Measurements from ENCODE around the gene TSHZ2.
"Not testable (repeated sequence)": the region's sequence is repeated elsewhere in the genome, so short reads cannot be mapped to it uniquely, and the experiment has no call there.

The TSHZ2 gene

GRCh38 chr20:53346335-53346648, 374.1 kb downstream of the TSHZ2 start:
- no peaks in the 10 kb centered on the region for H3K36me3 Mint-ChIP-seq (ENCODE audit: low read depth)
- no peak overlapping the region for H3K4me3 Mint-ChIP-seq
- no peak overlapping the region for H3K27ac Mint-ChIP-seq
- H3K9me3 Mint-ChIP-seq = no peaks in the 10 kb centered on the region
- peaks cover 5% of the 10 kb centered on the region for H3K4me1 Mint-ChIP-seq (ENCODE audit: low read depth)
- no peaks in the 10 kb centered on the region for H3K27me3 Mint-ChIP-seq (ENCODE audit: low read depth)

- no peak overlapping the region for H3K4me3 Mint-ChIP-seq
- no peaks in the 10 kb centered on the region for H3K27me3 Mint-ChIP-seq (ENCODE audit: low read depth)
- peaks cover 12% of the 10 kb centered on the region for H3K9me3 Mint-ChIP-seq
- H3K36me3 Mint-ChIP-seq (ENCODE audit: low read depth) = no peaks in the 10 kb centered on the region
- peaks cover 8% of the 10 kb centered on the region for H3K4me1 Mint-ChIP-seq (ENCODE audit: low read depth)
- H3K27ac Mint-ChIP-seq = no peak overlapping the region
Measured at GRCh38 chr20:53349730-53350129, 377.6 kb downstream of the TSHZ2 start.

- Mint-ChIP-seq H3K27ac (no peak overlapping the region), H3K36me3 (ENCODE audit: low read depth) (peaks cover 7% of the 10 kb centered on the region), H3K9me3 (peaks cover 31% of the 10 kb centered on the region), H3K27me3 (ENCODE audit: low read depth) (no peaks in the 10 kb centered on the region), H3K4me3 (no peak overlapping the region), H3K4me1 (ENCODE audit: low read depth) (peaks cover 4% of the 10 kb centered on the region)
Measured at GRCh38 chr20:53352727-53353440, 380.7 kb downstream of the TSHZ2 start.

GRCh38 chr20:53354314-53354713, 382.2 kb downstream of the TSHZ2 start:
- H3K27ac Mint-ChIP-seq = no peak overlapping the region
- H3K4me1 Mint-ChIP-seq (ENCODE audit: low read depth) = peaks cover 4% of the 10 kb centered on the region
- H3K36me3 Mint-ChIP-seq (ENCODE audit: low read depth) = peaks cover 7% of the 10 kb centered on the region
- peaks cover 31% of the 10 kb centered on the region for H3K9me3 Mint-ChIP-seq
- no peaks in the 10 kb centered on the region for H3K27me3 Mint-ChIP-seq (ENCODE audit: low read depth)
- no peak overlapping the region for H3K4me3 Mint-ChIP-seq

GRCh38 chr20:53355790-53356189, 383.6 kb downstream of the TSHZ2 start:
- Mint-ChIP-seq H3K4me3 (no peak overlapping the region), H3K27me3 (ENCODE audit: low read depth) (no peaks in the 10 kb centered on the region), H3K36me3 (ENCODE audit: low read depth) (peaks cover 7% of the 10 kb centered on the region), H3K9me3 (peaks cover 31% of the 10 kb centered on the region), H3K4me1 (ENCODE audit: low read depth) (peaks cover 4% of the 10 kb centered on the region), H3K27ac (no peak overlapping the region)

- peaks cover 21% of the 10 kb centered on the region for H3K9me3 Mint-ChIP-seq
- H3K36me3 Mint-ChIP-seq (ENCODE audit: low read depth) = peaks cover 7% of the 10 kb centered on the region
- H3K27ac Mint-ChIP-seq = no peak overlapping the region
- H3K27me3 Mint-ChIP-seq (ENCODE audit: low read depth) = no peaks in the 10 kb centered on the region
- H3K4me3 Mint-ChIP-seq = no peak overlapping the region
- H3K4me1 Mint-ChIP-seq (ENCODE audit: low read depth) = no peaks in the 10 kb centered on the region
Measured at GRCh38 chr20:53359425-53359824, 387.3 kb downstream of the TSHZ2 start.

GRCh38 chr20:53360852-53361251, 388.7 kb downstream of the TSHZ2 start:
- Mint-ChIP-seq H3K9me3 (peaks cover 9% of the 10 kb centered on the region), H3K4me3 (no peak overlapping the region), H3K4me1 (ENCODE audit: low read depth) (no peaks in the 10 kb centered on the region), H3K36me3 (ENCODE audit: low read depth) (peaks cover under 1% of the 10 kb centered on the region), H3K27ac (no peak overlapping the region), H3K27me3 (ENCODE audit: low read depth) (no peaks in the 10 kb centered on the region)

GRCh38 chr20:53362736-53363135, 390.6 kb downstream of the TSHZ2 start:
- H3K4me1 Mint-ChIP-seq (ENCODE audit: low read depth) = no peaks in the 10 kb centered on the region
- H3K27ac Mint-ChIP-seq = no peak overlapping the region
- H3K4me3 Mint-ChIP-seq = no peak overlapping the region
- peaks cover 1% of the 10 kb centered on the region for H3K9me3 Mint-ChIP-seq
- H3K27me3 Mint-ChIP-seq (ENCODE audit: low read depth) = no peaks in the 10 kb centered on the region
- H3K36me3 Mint-ChIP-seq (ENCODE audit: low read depth) = no peaks in the 10 kb centered on the region

- H3K9me3 Mint-ChIP-seq = no peaks in the 10 kb centered on the region
- H3K4me3 Mint-ChIP-seq = no peak overlapping the region
- H3K27ac Mint-ChIP-seq = no peak overlapping the region
- no peaks in the 10 kb centered on the region for H3K27me3 Mint-ChIP-seq (ENCODE audit: low read depth)
- H3K36me3 Mint-ChIP-seq (ENCODE audit: low read depth) = no peaks in the 10 kb centered on the region
- H3K4me1 Mint-ChIP-seq (ENCODE audit: low read depth) = no peaks in the 10 kb centered on the region
Measured at GRCh38 chr20:53364646-53365045, 392.5 kb downstream of the TSHZ2 start.

GRCh38 chr20:53365076-53365475, 392.9 kb downstream of the TSHZ2 start:
- no peaks in the 10 kb centered on the region for H3K4me1 Mint-ChIP-seq (ENCODE audit: low read depth)
- H3K27me3 Mint-ChIP-seq (ENCODE audit: low read depth) = no peaks in the 10 kb centered on the region
- H3K27ac Mint-ChIP-seq = no peak overlapping the region
- H3K9me3 Mint-ChIP-seq = no peaks in the 10 kb centered on the region
- no peak overlapping the region for H3K4me3 Mint-ChIP-seq
- no peaks in the 10 kb centered on the region for H3K36me3 Mint-ChIP-seq (ENCODE audit: low read depth)

GRCh38 chr20:53365539-53366075, 393.4 kb downstream of the TSHZ2 start:
- Mint-ChIP-seq H3K27me3 (ENCODE audit: low read depth) (no peaks in the 10 kb centered on the region), H3K9me3 (no peaks in the 10 kb centered on the region), H3K4me3 (no peak overlapping the region), H3K27ac (no peak overlapping the region), H3K4me1 (ENCODE audit: low read depth) (peaks cover 2% of the 10 kb centered on the region), H3K36me3 (ENCODE audit: low read depth) (no peaks in the 10 kb centered on the region)

GRCh38 chr20:53366928-53367327, 394.8 kb downstream of the TSHZ2 start:
- H3K9me3 Mint-ChIP-seq; H3K4me3 Mint-ChIP-seq; H3K4me1 Mint-ChIP-seq (ENCODE audit: low read depth); H3K36me3 Mint-ChIP-seq (ENCODE audit: low read depth); H3K27me3 Mint-ChIP-seq (ENCODE audit: low read depth); H3K27ac Mint-ChIP-seq: not testable (repeated sequence)

- Mint-ChIP-seq H3K4me1 (ENCODE audit: low read depth) (peaks cover 2% of the 10 kb centered on the region), H3K9me3 (no peaks in the 10 kb centered on the region), H3K36me3 (ENCODE audit: low read depth) (peaks cover 2% of the 10 kb centered on the region), H3K4me3 (no peak overlapping the region), H3K27me3 (ENCODE audit: low read depth) (no peaks in the 10 kb centered on the region), H3K27ac (no peak overlapping the region)
Measured at GRCh38 chr20:53369871-53370270, 397.7 kb downstream of the TSHZ2 start.

GRCh38 chr20:53370345-53370961, 398.3 kb downstream of the TSHZ2 start:
- Mint-ChIP-seq H3K4me1 (ENCODE audit: low read depth) (peaks cover 2% of the 10 kb centered on the region), H3K4me3 (no peak overlapping the region), H3K27me3 (ENCODE audit: low read depth) (no peaks in the 10 kb centered on the region), H3K36me3 (ENCODE audit: low read depth) (peaks cover 2% of the 10 kb centered on the region), H3K27ac (no peak overlapping the region), H3K9me3 (no peaks in the 10 kb centered on the region)

GRCh38 chr20:53371216-53371615, 399.1 kb downstream of the TSHZ2 start:
- H3K36me3 Mint-ChIP-seq (ENCODE audit: low read depth) = peaks cover 2% of the 10 kb centered on the region
- H3K27ac Mint-ChIP-seq = no peak overlapping the region
- H3K4me3 Mint-ChIP-seq = no peak overlapping the region

More at GRCh38 chr20:53371216-53371615, 399.1 kb downstream of the TSHZ2 start:
- Mint-ChIP-seq H3K9me3 (no peaks in the 10 kb centered on the region), H3K27me3 (ENCODE audit: low read depth) (no peaks in the 10 kb centered on the region), H3K4me1 (ENCODE audit: low read depth) (peaks cover 2% of the 10 kb centered on the region)
